Stimulated activated CD8-positive, alpha-beta memory T cell treated with anti-CD3 and anti-CD28 coated beads, Interleukin-15, amount 100 ng/mL, for 1 hour (primary cell): Measurements from ENCODE around the gene CRACDL.

Experiments
- DNase-seq: peaks from one replicate; pipeline ENCODE4 v3.0.0-alpha.2; 2020; ENCODE audit warnings: low read depth

Gene CRACDL

DNA sequence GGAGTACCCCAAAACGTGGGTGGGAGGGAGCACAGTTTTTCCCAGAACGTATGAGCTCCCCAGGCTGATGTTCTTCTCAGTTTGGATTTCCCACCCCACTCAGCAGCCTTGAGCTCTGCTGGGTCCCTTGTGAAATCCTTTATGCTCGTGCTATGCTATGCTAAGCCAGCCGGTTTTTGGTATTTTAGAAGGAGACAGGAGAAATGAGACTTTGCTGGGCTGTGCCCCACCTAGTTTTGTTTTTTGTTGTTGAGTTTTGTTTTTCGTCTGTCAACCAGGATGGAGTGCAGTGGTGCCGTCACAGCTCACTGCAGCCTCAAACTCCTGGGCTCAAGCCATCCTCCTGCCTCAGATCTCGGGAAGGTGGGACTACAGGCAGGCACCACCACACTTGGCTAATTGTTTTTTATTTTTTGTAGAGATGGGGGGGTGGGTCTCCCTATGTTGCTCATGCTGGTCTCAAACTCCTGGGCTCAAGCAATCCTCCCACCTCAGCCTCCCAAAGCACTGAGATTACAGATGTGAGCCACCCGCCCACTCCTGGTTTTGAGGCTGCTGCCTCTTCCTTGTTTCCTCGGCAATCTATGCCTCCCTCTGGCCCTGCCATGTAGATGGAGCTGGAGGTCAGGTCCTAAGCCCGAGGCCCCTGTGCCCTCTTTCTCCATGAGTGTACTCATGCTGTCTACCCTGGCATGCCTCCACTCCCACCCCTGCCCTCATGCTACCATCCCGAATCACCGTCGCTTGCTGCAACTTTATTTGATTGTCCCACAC is 187.5 kb downstream of the CRACDL start:
- no peak for DNase-seq

- DNase-seq: no peak
These were observed 188.1 kb downstream of the CRACDL start for GRCh38 chr2:98747888-98748287.

DNA sequence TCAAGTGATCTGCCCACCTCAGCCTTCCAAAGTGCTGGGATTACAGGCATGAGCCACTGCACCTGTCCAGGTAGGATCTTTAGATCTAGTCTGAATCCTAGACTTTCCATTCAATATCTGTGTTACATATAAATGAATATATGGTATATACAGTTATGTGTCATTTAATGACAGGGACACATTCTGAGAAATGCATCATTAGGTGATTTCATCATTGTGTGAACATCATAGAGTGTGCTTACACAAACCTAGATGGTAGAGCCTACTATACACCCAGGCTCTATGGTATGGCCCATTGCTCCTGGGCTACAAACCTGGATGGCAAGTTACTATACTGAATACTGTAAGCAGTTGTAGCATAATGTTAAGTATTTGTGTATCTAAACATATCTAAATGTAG is 189.6 kb downstream of the CRACDL start:
- DNase-seq: no peak

- DNase-seq: no peak
These were observed 191.4 kb downstream of the CRACDL start for GRCh38 chr2:98744595-98744994.
